GM08714 (cell line): Measurements from ENCODE around the gene C2CD3.
"Not testable (repeated sequence)": the region's sequence is repeated elsewhere in the genome, so short reads cannot be mapped to it uniquely, and the experiment has no call there.

Source experiments
- H3K4me3 ChIP-seq: fragments of 200-500 bp; sonication (Bioruptor generic); 2 replicates; pipeline ENCODE4 v1.5.1; 2014; ENCODE audit warnings: mild to moderate bottlenecking, low read length, inconsistent platforms
- ZNF274 ChIP-seq: IDR thresholded peaks from 2 replicates; pipeline ENCODE4 v1.6.1; 2012; ENCODE audit warnings: mild to moderate bottlenecking, low read depth, low read length

C2CD3 gene

GRCh38 chr11:74070723-74071492 is 99.9 kb downstream of the C2CD3 start:
- H3K4me3 ChIP-seq: no peak overlapping the region

GRCh38 chr11:74069146-74070046 is 101.4 kb downstream of the C2CD3 start:
- no peak for TF ChIP-seq ZNF274

More at GRCh38 chr11:74070723-74071492, 99.9 kb downstream of the C2CD3 start:
- TF ChIP-seq ZNF274: no peak

GRCh38 chr11:74066663-74067062 is 104.1 kb downstream of the C2CD3 start:
- H3K4me3 ChIP-seq: not testable (repeated sequence)

More at GRCh38 chr11:74069146-74070046, 101.4 kb downstream of the C2CD3 start:
- H3K4me3 ChIP-seq: no peak overlapping the region

- not testable (repeated sequence) for H3K4me3 ChIP-seq
These were observed 105.3 kb downstream of the C2CD3 start for GRCh38 chr11:74065534-74065933.

GRCh38 chr11:74063628-74064027 is 107.2 kb downstream of the C2CD3 start:
- not testable (repeated sequence) for H3K4me3 ChIP-seq

GRCh38 chr11:74061599-74061998 is 109.2 kb downstream of the C2CD3 start:
- not testable (repeated sequence) for H3K4me3 ChIP-seq

- no peak overlapping the region for H3K4me3 ChIP-seq
- TF ChIP-seq ZNF274: no peak
These were observed 113.3 kb downstream of the C2CD3 start for GRCh38 chr11:74057249-74058151.

GRCh38 chr11:74055938-74056337 is 114.9 kb downstream of the C2CD3 start:
- TF ChIP-seq ZNF274: no peak

GRCh38 chr11:74050465-74050864 is 120.3 kb downstream of the C2CD3 start:
- TF ChIP-seq ZNF274: no peak
- no peak overlapping the region for H3K4me3 ChIP-seq

More at GRCh38 chr11:74055938-74056337, 114.9 kb downstream of the C2CD3 start:
- no peak overlapping the region for H3K4me3 ChIP-seq

GRCh38 chr11:74048993-74049392 is 121.8 kb downstream of the C2CD3 start:
- H3K4me3 ChIP-seq: no peak overlapping the region
- TF ChIP-seq ZNF274: no peak

GRCh38 chr11:74044538-74044937 is 126.3 kb downstream of the C2CD3 start:
- TF ChIP-seq ZNF274: no peak
- H3K4me3 ChIP-seq: no peak overlapping the region

GRCh38 chr11:74043450-74043849 is 127.4 kb downstream of the C2CD3 start:
- no peak overlapping the region for H3K4me3 ChIP-seq
- no peak for TF ChIP-seq ZNF274

GRCh38 chr11:74037309-74037708 is 133.5 kb downstream of the C2CD3 start:
- no peak for TF ChIP-seq ZNF274
- H3K4me3 ChIP-seq: no peak overlapping the region

- TF ChIP-seq ZNF274: no peak
- no peak overlapping the region for H3K4me3 ChIP-seq
These were observed 135.5 kb downstream of the C2CD3 start for GRCh38 chr11:74035264-74035663.
